ENCODE results near the gene SLC50A1. TPM values are rescaled to one million over a fixed set of nuclear protein-coding genes. Genes with fewer than 3 reads are reported as not detected.

Gene SLC50A1
- total and polyA plus RNA-seq, 9 of the 15 experiments (the other 6 are each of a cell fraction or from before 2014, with no cell fraction given), result 46.5 to 132 (median 91.9) TPM

GRCh38 chr1:155113450-155113980 is 22.1 kb upstream of the SLC50A1 start:
- no peaks in the 10 kb centered on the region for H3K9me3 ChIP-seq (replicated peaks; ENCODE audit: control insufficient read depth, insufficient read depth, low read depth, low read length)
- DNase-seq (ENCODE audit: extremely low read depth in 1 of 4, low spot score in 3 of 4) (no peak), ATAC-seq (no peak), FAIRE-seq (no peak)
- H3K79me2 ChIP-seq (ENCODE audit: control insufficient read depth, insufficient read depth, low read length), result no peaks in the 10 kb centered on the region
- WGBS (ENCODE audit: insufficient coverage, low coverage, missing lambda C conversion rate), result 27% methylated on average over 5 of the region's 5 CpGs
- no peak for TF ChIP-seq SLC30A9 (CRISPR knock-in tag; IDR thresholded peaks at IDR 0.05)
- H4K20me1 ChIP-seq (replicated peaks; ENCODE audit: control insufficient read depth, insufficient read depth, low read length), result no peaks in the 10 kb centered on the region
- BruUV-seq (replicated peaks), result no TSS peak
- in situ Hi-C loops (cut with MboI) (no loop called here), intact Hi-C loops (cut with micrococcal nuclease) (loop anchor here (5.0 kb wide), 1 partner anchor 54 kb away; no protein-coding TSS in a partner anchor)
- H3K27me3 ChIP-seq (ENCODE audit: control insufficient read depth in 2 of 2, insufficient read depth in 2 of 2, low read length in 2 of 2), result no peaks in the 10 kb centered on the region
- H3K9ac ChIP-seq (ENCODE audit: insufficient read depth in 1 of 2, low read depth in 2 of 2, low read length in 2 of 2), result no peak overlapping the region
- POLR2A ChIA-PET, result no interaction called here
- H2AFZ ChIP-seq (ENCODE audit: low read depth, low read length), result no peak overlapping the region
- no peak overlapping the region for H3K4me2 ChIP-seq (ENCODE audit: insufficient read depth, low read length)
- no peak overlapping the region for H3K4me3 ChIP-seq
- H3K9me1 ChIP-seq (ENCODE audit: control insufficient read depth, insufficient read depth, low read length), result no peaks in the 10 kb centered on the region
- H3K4me1 ChIP-seq (replicated peaks in 1 of 2; ENCODE audit: control insufficient read depth in 2 of 2, insufficient read depth in 2 of 2, low read length in 2 of 2), result peaks cover 0 to 7% of the 10 kb centered on the region in 2 experiments; a peak in 2 of 5 replicates
- no peaks in the 10 kb centered on the region for H3K36me3 ChIP-seq (ENCODE audit: control insufficient read depth, insufficient read depth, low read length)
- no peak overlapping the region for H3K27ac ChIP-seq (ENCODE audit: extremely low read depth, low read depth, low read length)
- CTCF ChIA-PET (ENCODE audit: low intra/inter-chr PET ratio), result interaction anchor here (2.0 kb wide), 1 partner anchor 54 kb away, joined by 17 read pairs; no protein-coding TSS in a partner anchor

GRCh38 chr1:155116113-155116764 is 19.4 kb upstream of the SLC50A1 start:
- in situ Hi-C loops (cut with MboI), result no loop called here
- POLR2A ChIA-PET, result interaction anchor here (0.6 to 1.1 kb wide), 6 partner anchors 9 to 730 kb away, joined by 3 to 6 read pairs (median 4); partner anchors contain the start of gene THBS3
- Histone ChIP-seq H3K9me1 (ENCODE audit: control insufficient read depth, insufficient read depth, low read length) (no peaks in the 10 kb centered on the region), H3K4me1 (replicated peaks in 1 of 2; ENCODE audit: control insufficient read depth in 2 of 2, insufficient read depth in 2 of 2, low read length in 2 of 2) (peaks cover 16% of the 10 kb centered on the region in 2 experiments), H3K27me3 (ENCODE audit: control insufficient read depth in 2 of 2, insufficient read depth in 2 of 2, low read length in 2 of 2) (no peaks in the 10 kb centered on the region), H4K20me1 (replicated peaks; ENCODE audit: control insufficient read depth, insufficient read depth, low read length) (no peaks in the 10 kb centered on the region), H3K4me3 (no peak overlapping the region), H3K9me3 (replicated peaks; ENCODE audit: control insufficient read depth, insufficient read depth, low read depth, low read length) (no peaks in the 10 kb centered on the region), H3K4me2 (ENCODE audit: insufficient read depth, low read length) (no peak overlapping the region), H3K79me2 (ENCODE audit: control insufficient read depth, insufficient read depth, low read length) (no peaks in the 10 kb centered on the region), H3K36me3 (ENCODE audit: control insufficient read depth, insufficient read depth, low read length) (no peaks in the 10 kb centered on the region), H3K27ac (ENCODE audit: extremely low read depth, low read depth, low read length) (no peak overlapping the region), H3K9ac (ENCODE audit: insufficient read depth in 1 of 2, low read depth in 2 of 2, low read length in 2 of 2) (no peak overlapping the region), H2AFZ (ENCODE audit: low read depth, low read length) (no peak overlapping the region)
- WGBS (ENCODE audit: insufficient coverage, low coverage, missing lambda C conversion rate), result 18% methylated on average over 5 of the region's 5 CpGs
- DNase-seq (ENCODE audit: extremely low read depth in 1 of 4, low spot score in 3 of 4) (no peak), ATAC-seq (no peak), FAIRE-seq (no peak)
- CTCF ChIA-PET (ENCODE audit: low intra/inter-chr PET ratio), result no interaction called here
- no TSS peak for BruUV-seq (replicated peaks)
- intact Hi-C loops (cut with micrococcal nuclease), result no loop called here
- TF ChIP-seq KAT8 (IDR thresholded peaks at IDR 0.05; ENCODE audit: low read depth) (no peak), ZKSCAN8 (CRISPR knock-in tag; IDR thresholded peaks at IDR 0.05) (no peak), ZNF140 (CRISPR knock-in tag; IDR thresholded peaks at IDR 0.05) (no peak), TRIM25 (IDR thresholded peaks at IDR 0.05; ENCODE audit: borderline replicate concordance) (no peak), RERE (CRISPR knock-in tag; IDR thresholded peaks at IDR 0.05; ENCODE audit: borderline replicate concordance) (no peak), SMARCA5 (IDR thresholded peaks at IDR 0.05) (no peak)

All from K562 (cell line).